KMS-11 (cell line): ENCODE data around the gene CNPY4.

Experiments
- H2AFZ ChIP-seq: fragments of 200-600 bp; sonication (generic); 2 replicates; pipeline ENCODE4 v1.6.1; 2016; ENCODE audit warnings: antibody characterized with exemption, mixed run types, low read depth
- H3K27ac ChIP-seq: fragments of 200-600 bp; sonication (generic); 2 replicates; pipeline ENCODE4 v1.6.1; 2016; ENCODE audit warnings: mild to moderate bottlenecking, mixed run types
- H3K27me3 ChIP-seq: fragments of 200-600 bp; sonication (generic); 2 replicates; pipeline ENCODE4 v1.6.1; 2017; ENCODE audit warnings: mild to moderate bottlenecking, low read depth, mixed run types, moderate library complexity; ENCODE audit not compliant: insufficient read depth
- H3K36me3 ChIP-seq: fragments of 200-600 bp; sonication (generic); 2 replicates; pipeline ENCODE4 v1.6.1; 2017; ENCODE audit warnings: mild to moderate bottlenecking, mixed run types; ENCODE audit not compliant: insufficient read depth
- H3K4me1 ChIP-seq: fragments of 200-600 bp; sonication (generic); 2 replicates; pipeline ENCODE4 v1.6.1; 2016; ENCODE audit warnings: mild to moderate bottlenecking, low read depth, mixed run types; ENCODE audit not compliant: poor library complexity, severe bottlenecking
- H3K4me2 ChIP-seq: fragments of 200-600 bp; sonication (generic); 2 replicates; pipeline ENCODE4 v1.7.0; 2016; ENCODE audit warnings: mild to moderate bottlenecking, mixed run types
- H3K4me3 ChIP-seq: fragments of 200-600 bp; sonication (generic); IDR thresholded peaks from 2 replicates; pipeline ENCODE4 v1.6.1; 2017; ENCODE audit warnings: low read depth, low read length, mixed read lengths; ENCODE audit not compliant: insufficient read depth
- H3K79me2 ChIP-seq: fragments of 200-600 bp; sonication (generic); 2 replicates; pipeline ENCODE4 v1.6.1; 2016; ENCODE audit warnings: low read depth, mixed run types; ENCODE audit not compliant: insufficient read depth
- H3K9ac ChIP-seq: fragments of 200-600 bp; sonication (generic); 2 replicates; pipeline ENCODE4 v1.6.1; 2016; ENCODE audit warnings: mild to moderate bottlenecking, mixed run types
- H4K20me1 ChIP-seq: fragments of 200-600 bp; sonication (generic); 2 replicates; pipeline ENCODE4 v1.6.1; 2016; ENCODE audit warnings: mild to moderate bottlenecking, mixed run types; ENCODE audit not compliant: insufficient read depth
- CTCF ChIP-seq: fragments of 200-600 bp; sonication (generic); conservative IDR thresholded peaks from 2 replicates; pipeline ENCODE4 v1.6.1; 2017; ENCODE audit warnings: low read depth, mild to moderate bottlenecking, antibody characterized with exemption, low read length, moderate library complexity, mixed read lengths

Gene CNPY4

GRCh38 chr7:100119072-100119969 lies at the start of gene CNPY4, which contains the start of gene TAF6:
Gene CNPY4 (plus strand): TSS chr7:100119634. CDS start chr7:100119745, 111 bp downstream.
Gene TAF6 (minus strand): TSS chr7:100119358. CDS start chr7:100114209, 5,149 bp downstream.
- no peak for TF ChIP-seq CTCF

GRCh38 chr7:100069991-100070390 lies 49.4 kb upstream of the CNPY4 start:
- Histone ChIP-seq H3K4me2 (no peak overlapping the region), H2AFZ (no peak overlapping the region), H3K9ac (no peak overlapping the region), H3K4me3 (no peak overlapping the region), H3K27me3 (no peaks in the 10 kb centered on the region), H3K36me3 (peaks cover 23% of the 10 kb centered on the region; the same call in 1 of the 2 replicates), H3K4me1 (no peaks in the 10 kb centered on the region), H4K20me1 (no peaks in the 10 kb centered on the region), H3K27ac (no peak overlapping the region), H3K79me2 (no peaks in the 10 kb centered on the region)
- TF ChIP-seq CTCF = no peak

More at GRCh38 chr7:100119072-100119969, at the start of gene CNPY4, which contains the start of gene TAF6:
- Histone ChIP-seq H3K9ac (peak within 1 kb of the TSS; percentile 87), H3K4me1 (peaks cover 17% of the 10 kb centered on the region), H3K4me3 (peak within 1 kb of the TSS; percentile 60), H3K79me2 (peaks cover 9% of the 10 kb centered on the region; the same call in 1 of the 2 replicates), H3K4me2 (peak within 1 kb of the TSS; percentile 80), H3K27ac (peak within 1 kb of the TSS; percentile 89), H4K20me1 (no peaks in the 10 kb centered on the region), H3K36me3 (no peaks in the 10 kb centered on the region), H2AFZ (peak within 1 kb of the TSS; percentile 90), H3K27me3 (no peaks in the 10 kb centered on the region)

- TF ChIP-seq CTCF = no peak
- no peaks in the 10 kb centered on the region for H3K4me1 ChIP-seq
- H3K27ac ChIP-seq = no peak overlapping the region
- H3K79me2 ChIP-seq = no peaks in the 10 kb centered on the region
- no peak overlapping the region for H2AFZ ChIP-seq
- H4K20me1 ChIP-seq = no peaks in the 10 kb centered on the region
- no peak overlapping the region for H3K4me2 ChIP-seq
- H3K36me3 ChIP-seq = peaks cover 26% of the 10 kb centered on the region; the same call in 1 of the 2 replicates
- H3K4me3 ChIP-seq = no peak overlapping the region
- no peaks in the 10 kb centered on the region for H3K27me3 ChIP-seq
- H3K9ac ChIP-seq = no peak overlapping the region
These were observed 48.3 kb upstream of the CNPY4 start for GRCh38 chr7:100071018-100071723.

GRCh38 chr7:100072462-100072861 lies 47.0 kb upstream of the CNPY4 start:
- H3K9ac ChIP-seq = no peak overlapping the region
- H3K4me2 ChIP-seq = no peak overlapping the region
- H3K27me3 ChIP-seq = no peaks in the 10 kb centered on the region
- no peak for TF ChIP-seq CTCF
- no peak overlapping the region for H2AFZ ChIP-seq
- H3K36me3 ChIP-seq = peaks cover 30% of the 10 kb centered on the region; the same call in 1 of the 2 replicates
- no peaks in the 10 kb centered on the region for H4K20me1 ChIP-seq
- no peaks in the 10 kb centered on the region for H3K4me1 ChIP-seq
- no peak overlapping the region for H3K27ac ChIP-seq
- H3K4me3 ChIP-seq = no peak overlapping the region
- no peaks in the 10 kb centered on the region for H3K79me2 ChIP-seq
